Ovary (tissue), 9 donors: ENCODE results near the gene CDC34. TPM values are rescaled to one million over a fixed set of nuclear protein-coding genes. Genes with fewer than 3 reads are reported as not detected.

Experiments
- DNase-seq, 5 donors: peaks; one replicate each; pipeline ENCODE4 v3.0.0-alpha.2; 2019 to 2020
- H3K27ac ChIP-seq, 2 donors: fragments of 200-600 bp; one replicate each; pipeline versions ENCODE4 v1.5.1 to v1.8.0; 2019 to 2022
- H3K27me3 ChIP-seq: fragments of 200-600 bp; one replicate; pipeline ENCODE4 v1.8.0; 2022
- H3K36me3 ChIP-seq: fragments of 200-600 bp; sonication (generic); one replicate; pipeline ENCODE4 v1.5.1; 2019
- H3K4me1 ChIP-seq: one replicate; pipeline ENCODE4 v1.8.1; 2013; ENCODE audit warnings: mild to moderate bottlenecking, moderate library complexity; ENCODE audit not compliant: insufficient read depth
- H3K4me3 ChIP-seq: fragments of 200-600 bp; sonication (generic); one replicate; pipeline ENCODE4 v1.5.1; 2017
- H3K9me3 ChIP-seq, 2 donors: fragments of 200-600 bp in 1 of 2; sonication (generic) in 1 of 2; one replicate each; pipeline versions ENCODE4 v1.5.1 to v1.8.1; 2013 to 2019; ENCODE audit warnings: mild to moderate bottlenecking in 1 of 2, moderate library complexity in 1 of 2
- CTCF ChIP-seq, 3 donors: fragments of 450-650 bp in 2 of 3; fragments of 200-600 bp in 1 of 3; IDR thresholded peaks; one replicate each; pipeline versions ENCODE4 v1.5.1 to v1.8.0; 2016 to 2022; ENCODE audit warnings: antibody characterized with exemption in 3 of 3, mild to moderate bottlenecking in 1 of 3
- EP300 ChIP-seq: sonication (generic); formaldehyde crosslinking; IDR thresholded peaks from one replicate; pipeline ENCODE4 v1.6.1; 2017; ENCODE audit warnings: antibody characterized with exemption
- POLR2A ChIP-seq: fragments of 450-650 bp; IDR thresholded peaks from one replicate; pipeline ENCODE4 v1.6.1; 2017; ENCODE audit warnings: antibody characterized with exemption, mild to moderate bottlenecking, moderate library complexity
- WGBS, 3 donors: extraction: QIAGEN DNeasy Blood & Tissue Kit in 1 of 3; methylation state at CpG; one replicate each; pipeline versions ENCODE4 v1.1.5 to v1.1.7; 2013 to 2017; 5-methylcytosine and 5-hydroxymethylcytosine counted together
- intact Hi-C, 4 donors: fragments of 100-400 bp; cut with DNase I; formaldehyde crosslinking; loops; one replicate each; pipeline versions ENCODE4 v1.11.0 to v1.15.1; 2022 to 2023
- polyA plus RNA-seq, 2 donors: library from polyadenylated mRNA; stranded (reverse); fragments of 200-250 nt in 1 of 2; fragments of 350-450 nt in 1 of 2; fragmentation: Illumina TruSeq in 1 of 2; extraction: RNeasy Lipid Tissue Mini Kit (QIAGEN cat#74804) in 1 of 2; gene quantifications; one replicate each; pipeline ENCODE4 v1.2.3, GENCODE V29; 2013 to 2014
- total RNA-seq, 7 donors: library from RNA; depleted of rRNA in 2 of 7; stranded (reverse); fragments of >200 nt in 2 of 7; fragmentation: NEBNext Ultra II Directional in 3 of 7; extraction: Animal tissue kit (Norgen Biotek cat#: 25700) in 3 of 7; gene quantifications; one replicate each; pipeline versions ENCODE4 v1.1.0 to v1.2.4, GENCODE V29; 2016 to 2023
- donor health status: DM: no; HTN: no; CAD: no; lungs with moderate emphysema.
- donor health status: DM: no; HTN: no; CAD: no.
- donor health status: Bipolar disorder and iron deficiency.
- donor health status: DM: yes; HTN: yes; CAD: no.
- donor health status: DM: no; HTN: no; CAD: no.
- donor health status: DM: yes; HTN: yes; CAD: no.

Gene CDC34
- total and polyA plus RNA-seq, 9 donors: 13.2 to 78.9 (median 56.1) TPM

GRCh38 chr19:581399-582111, 50.0 kb downstream of the CDC34 start:
- H3K27me3 ChIP-seq: no peaks in the 10 kb centered on the region
- TF ChIP-seq CTCF (IDR thresholded peaks at IDR 0.05): no peak
- TF ChIP-seq EP300: no peak
- no peak for TF ChIP-seq POLR2A
- intact Hi-C loops: no loop called here
- H3K9me3 ChIP-seq: no peaks in the 10 kb centered on the region
- H3K27ac ChIP-seq: no peak overlapping the region
- 80 to 84% (median 81%) methylated on average over 32 to 40 of the region's 40 CpGs for WGBS, 3 donors
- H3K4me3 ChIP-seq: no peak overlapping the region
- no peaks in the 10 kb centered on the region for H3K36me3 ChIP-seq
- DNase-seq: no peak
- H3K4me1 ChIP-seq: peaks cover 11% of the 10 kb centered on the region

DNA sequence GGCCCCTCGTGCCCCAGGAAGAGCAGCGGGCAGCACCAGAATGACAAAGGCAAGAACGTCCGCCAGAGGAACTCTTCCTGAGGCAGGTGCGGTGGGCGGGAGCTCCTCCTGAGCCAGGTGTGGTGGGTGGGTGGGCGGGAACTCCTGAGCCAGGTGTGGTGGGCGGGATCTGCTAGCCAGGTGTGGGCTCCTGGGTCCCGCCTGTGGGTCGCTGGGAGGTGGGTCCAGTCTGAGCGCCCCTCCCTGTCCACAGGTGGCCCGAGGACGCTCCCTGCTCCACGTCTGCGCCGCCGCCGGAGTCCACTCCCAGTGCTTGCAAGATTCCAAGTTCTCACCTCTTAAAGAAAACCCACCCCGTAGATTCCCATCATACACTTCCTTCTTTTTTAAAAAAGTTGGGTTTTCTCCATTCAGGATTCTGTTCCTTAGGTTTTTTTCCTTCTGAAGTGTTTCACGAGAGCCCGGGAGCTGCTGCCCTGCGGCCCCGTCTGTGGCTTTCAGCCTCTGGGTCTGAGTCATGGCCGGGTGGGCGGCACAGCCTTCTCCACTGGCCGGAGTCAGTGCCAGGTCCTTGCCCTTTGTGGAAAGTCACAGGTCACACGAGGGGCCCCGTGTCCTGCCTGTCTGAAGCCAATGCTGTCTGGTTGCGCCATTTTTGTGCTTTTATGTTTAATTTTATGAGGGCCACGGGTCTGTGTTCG, 51.1 kb downstream of the CDC34 start:
- Histone ChIP-seq H3K9me3 (no peaks in the 10 kb centered on the region), H3K27ac (no peak overlapping the region), H3K4me1 (peaks cover 7% of the 10 kb centered on the region), H3K4me3 (no peak overlapping the region), H3K27me3 (no peaks in the 10 kb centered on the region), H3K36me3 (no peaks in the 10 kb centered on the region)
- intact Hi-C loops: no loop called here
- WGBS, 3 donors: 78 to 87% (median 86%) methylated on average over 31 of the region's 31 CpGs
- DNase-seq: no peak
- TF ChIP-seq POLR2A: no peak

DNA sequence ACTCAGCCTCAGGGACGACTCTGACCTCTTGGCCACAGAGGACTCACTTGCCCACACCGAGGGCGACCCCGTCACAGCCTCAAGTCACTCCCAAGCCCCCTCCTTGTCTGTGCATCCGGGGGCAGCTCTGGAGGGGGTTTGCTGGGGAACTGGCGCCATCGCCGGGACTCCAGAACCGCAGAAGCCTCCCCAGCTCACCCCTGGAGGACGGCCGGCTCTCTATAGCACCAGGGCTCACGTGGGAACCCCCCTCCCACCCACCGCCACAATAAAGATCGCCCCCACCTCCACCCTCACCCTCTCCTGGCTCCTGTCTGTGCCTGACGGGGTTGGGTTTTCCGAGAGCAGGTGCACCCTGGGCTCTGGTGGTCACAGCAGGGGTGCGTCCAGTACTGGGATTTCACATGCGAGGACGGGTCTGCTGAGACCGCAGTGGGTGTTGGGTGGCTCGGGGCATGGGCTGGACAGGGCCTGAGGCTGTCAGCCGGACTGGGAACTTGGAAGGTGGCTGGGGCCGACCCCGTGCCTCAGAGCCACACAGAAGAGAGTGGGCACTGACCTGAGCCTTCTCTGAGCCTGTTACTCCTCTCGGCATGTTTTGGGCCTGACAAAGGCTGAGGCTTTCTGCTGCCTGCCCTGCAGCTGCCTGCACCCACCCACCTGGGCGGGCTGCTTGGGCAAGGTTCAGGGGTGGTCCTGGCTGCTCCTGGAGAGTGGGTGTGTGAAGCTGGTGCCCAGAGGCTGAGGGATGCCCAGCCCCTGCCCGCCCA, 51.8 kb downstream of the CDC34 start:
- Histone ChIP-seq H3K4me3 (no peak overlapping the region), H3K27me3 (peaks cover 4% of the 10 kb centered on the region), H3K4me1 (peaks cover 5% of the 10 kb centered on the region), H3K36me3 (no peaks in the 10 kb centered on the region), H3K9me3 (no peaks in the 10 kb centered on the region), H3K27ac (no peak overlapping the region)
- TF ChIP-seq POLR2A (no peak), EP300 (no peak), CTCF (IDR thresholded peaks at IDR 0.05) (no peak)
- WGBS, 3 donors: 84 to 88% (median 84%) methylated on average over 24 to 27 of the region's 27 CpGs
- intact Hi-C loops: no loop called here
- DNase-seq: no peak

DNA sequence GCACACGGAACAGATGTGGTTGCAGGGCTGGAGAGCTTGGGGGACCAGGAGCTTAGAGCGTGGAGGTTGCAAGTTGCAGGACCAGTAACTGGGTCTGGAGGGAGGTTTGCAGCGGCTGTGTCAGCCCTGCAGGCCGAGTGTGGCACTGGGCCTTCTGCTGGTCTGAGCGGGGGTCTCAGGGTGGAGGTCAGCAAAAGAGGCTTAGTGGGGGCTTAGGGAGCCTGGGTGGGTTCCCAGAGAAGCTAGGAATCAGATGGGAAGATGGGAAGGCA, 52.3 kb downstream of the CDC34 start:
- DNase-seq: no peak
- peaks cover 4% of the 10 kb centered on the region for H3K27me3 ChIP-seq
- TF ChIP-seq CTCF (IDR thresholded peaks at IDR 0.05): no peak
- no peak overlapping the region for H3K27ac ChIP-seq
- H3K36me3 ChIP-seq: no peaks in the 10 kb centered on the region
- 61 to 77% (median 68%) methylated on average over 5 of the region's 5 CpGs for WGBS, 3 donors
- no peaks in the 10 kb centered on the region for H3K9me3 ChIP-seq
- H3K4me3 ChIP-seq: no peak overlapping the region
- H3K4me1 ChIP-seq: peaks cover 5% of the 10 kb centered on the region
- intact Hi-C loops: no loop called here
